ENCODE measurements around the gene CDK11A. TPM values are rescaled to one million over a fixed set of nuclear protein-coding genes. Genes with fewer than 3 reads are reported as not detected.
"Not testable (repeated sequence)": the region's sequence is repeated elsewhere in the genome, so short reads cannot be mapped to it uniquely, and the experiment has no call there.

CDK11A gene
- total RNA-seq: 10 to 100 TPM; 67.2 to 68.1 TPM

GRCh38 chr1:1724035-1724864, at the start of gene CDK11A:
Gene CDK11A, minus strand, starts transcription at chr1:1724357. Its CDS starts 1,539 bp downstream, at chr1:1722818.
- peaks cover 31% of the 10 kb centered on the region for H3K4me1 Mint-ChIP-seq
- H3K4me3 Mint-ChIP-seq: peak within 1 kb of the TSS; percentile 84
- POLR2A ChIA-PET: interaction anchor here (0.6 to 1.3 kb wide), 8 partner anchors 45 to 319 kb away, joined by 3 to 10 read pairs (median 3); partner anchors contain the start of gene NADK
- H3K9me3 Mint-ChIP-seq, H3K27me3 Mint-ChIP-seq: not testable (repeated sequence)
- H3K36me3 Mint-ChIP-seq (ENCODE audit: low read depth): peaks cover 38% of the 10 kb centered on the region
- peak; percentile 99 for DNase-seq
- CTCF ChIA-PET: interaction anchor here (0.5 kb wide), 1 partner anchor 162 kb away, joined by 3 read pairs; no protein-coding TSS in a partner anchor
- H3K27ac Mint-ChIP-seq: peak within 1 kb of the TSS; percentile 94

DNA sequence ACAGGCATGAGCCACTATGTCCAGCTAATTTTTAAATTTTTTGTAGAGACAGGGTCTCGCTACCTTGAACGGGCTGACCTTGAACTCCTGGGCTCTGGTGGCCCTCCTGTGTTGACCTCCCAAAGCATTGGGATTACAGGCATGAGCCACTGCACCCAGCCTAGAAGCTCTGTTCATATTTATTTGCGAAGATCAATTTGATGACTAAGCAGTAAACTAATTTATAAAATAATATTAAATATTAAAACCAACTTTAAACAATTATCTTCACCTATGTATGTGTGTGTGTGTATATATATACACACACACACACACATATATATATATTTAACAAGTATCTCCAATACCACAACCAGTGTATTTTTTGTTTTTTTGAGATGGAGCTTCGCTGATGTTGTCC, 49.7 kb upstream of the CDK11A start:
- ChIA-PET POLR2A (no interaction called here), CTCF (interaction anchor here (1.2 kb wide), 1 partner anchor 271 kb away, joined by 4 read pairs; no protein-coding TSS in a partner anchor)
- no peaks in the 10 kb centered on the region for H3K27me3 Mint-ChIP-seq
- H3K9me3 Mint-ChIP-seq: peaks cover 6% of the 10 kb centered on the region
- peaks cover 32% of the 10 kb centered on the region for H3K4me1 Mint-ChIP-seq
- DNase-seq: no peak
- peaks cover 41% of the 10 kb centered on the region for H3K36me3 Mint-ChIP-seq (ENCODE audit: low read depth)
- no peak overlapping the region for H3K27ac Mint-ChIP-seq
- no peak overlapping the region for H3K4me3 Mint-ChIP-seq

GRCh38 chr1:1771096-1771495, 46.9 kb upstream of the CDK11A start:
- Mint-ChIP-seq H3K27ac (no peak overlapping the region), H3K36me3 (ENCODE audit: low read depth) (peaks cover 62% of the 10 kb centered on the region), H3K9me3 (peaks cover 11% of the 10 kb centered on the region), H3K4me1 (peaks cover 24% of the 10 kb centered on the region), H3K27me3 (no peaks in the 10 kb centered on the region), H3K4me3 (no peak overlapping the region)
- ChIA-PET CTCF (no interaction called here), POLR2A (interaction anchor here (0.6 kb wide), 1 partner anchor 140 kb away, joined by 4 read pairs; no protein-coding TSS in a partner anchor)
- DNase-seq: no peak

DNA sequence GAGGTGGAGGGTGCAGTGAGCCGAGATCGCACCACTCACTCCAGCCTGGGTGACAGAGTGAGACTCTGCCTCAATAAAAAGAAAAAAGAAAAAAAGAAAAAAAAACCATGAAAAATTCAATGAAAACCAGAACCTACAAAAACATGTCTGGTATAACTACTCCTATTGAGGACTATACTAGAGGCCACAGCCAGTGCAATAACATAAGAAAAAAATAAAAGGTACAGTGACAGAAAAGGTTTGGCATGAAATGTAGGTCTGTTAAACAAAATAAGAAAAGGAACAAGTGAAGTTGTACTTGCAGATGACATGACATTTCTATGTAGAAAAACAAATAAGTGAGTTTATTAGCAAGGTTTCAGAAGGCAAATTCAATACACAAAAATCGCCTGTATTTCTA, 45.9 kb upstream of the CDK11A start:
- H3K4me3 Mint-ChIP-seq: no peak overlapping the region
- no peak overlapping the region for H3K27ac Mint-ChIP-seq
- peaks cover 14% of the 10 kb centered on the region for H3K4me1 Mint-ChIP-seq
- H3K36me3 Mint-ChIP-seq (ENCODE audit: low read depth): peaks cover 57% of the 10 kb centered on the region
- peaks cover 11% of the 10 kb centered on the region for H3K9me3 Mint-ChIP-seq
- DNase-seq: no peak
- ChIA-PET CTCF (interaction anchor here (0.7 kb wide), 1 partner anchor 8 kb away, joined by 3 read pairs; no protein-coding TSS in a partner anchor), POLR2A (no interaction called here)
- no peaks in the 10 kb centered on the region for H3K27me3 Mint-ChIP-seq

DNA sequence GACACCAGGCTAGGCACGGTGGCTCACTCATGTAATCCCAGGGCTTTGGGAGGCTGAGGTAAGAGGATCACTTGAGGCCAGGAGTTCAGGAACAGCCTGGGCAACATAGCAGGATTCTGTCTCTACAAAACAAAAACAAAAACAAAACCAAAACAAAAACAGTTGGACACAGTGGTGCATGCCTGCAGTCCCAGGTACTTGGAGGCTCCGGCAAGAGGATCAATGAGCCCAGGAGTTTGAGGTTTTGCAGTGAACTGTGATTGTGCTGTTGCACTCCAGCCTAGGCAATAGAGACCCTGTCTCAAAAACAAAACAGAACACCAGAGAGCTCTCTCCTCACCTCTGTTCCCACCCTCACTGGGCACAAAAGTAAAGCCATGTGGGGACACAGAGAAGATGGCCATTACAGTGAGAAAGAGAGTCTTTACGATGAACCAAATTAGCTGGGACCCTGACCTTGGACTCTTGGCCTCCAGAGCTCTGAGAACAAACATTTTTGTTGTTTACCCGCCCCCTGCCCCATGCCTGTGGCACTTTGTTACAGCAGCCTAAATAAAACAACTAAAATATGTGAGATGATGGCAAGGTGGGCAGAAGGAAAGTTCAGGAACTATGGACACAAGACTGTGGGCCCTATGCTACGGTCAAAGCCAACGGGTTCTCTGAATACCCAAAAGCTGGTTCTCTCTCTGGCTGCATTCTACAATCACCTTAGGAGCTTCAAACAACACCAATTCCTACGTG, 44.3 kb upstream of the CDK11A start:
- Mint-ChIP-seq H3K36me3 (ENCODE audit: low read depth) (peaks cover 70% of the 10 kb centered on the region), H3K27me3 (no peaks in the 10 kb centered on the region), H3K4me1 (peaks cover 8% of the 10 kb centered on the region), H3K27ac (no peak overlapping the region), H3K9me3 (peaks cover 11% of the 10 kb centered on the region), H3K4me3 (no peak overlapping the region)
- CTCF ChIA-PET: interaction anchor here (1.0 to 1.3 kb wide), 3 partner anchors 10 to 137 kb away, joined by 3 read pairs; no protein-coding TSS in a partner anchor
- no peak for DNase-seq
- POLR2A ChIA-PET: no interaction called here

- peaks cover 55% of the 10 kb centered on the region for H3K36me3 Mint-ChIP-seq (ENCODE audit: low read depth)
- CTCF ChIA-PET: no interaction called here
Measured at GRCh38 chr1:1764876-1765470, 40.8 kb upstream of the CDK11A start.

DNA sequence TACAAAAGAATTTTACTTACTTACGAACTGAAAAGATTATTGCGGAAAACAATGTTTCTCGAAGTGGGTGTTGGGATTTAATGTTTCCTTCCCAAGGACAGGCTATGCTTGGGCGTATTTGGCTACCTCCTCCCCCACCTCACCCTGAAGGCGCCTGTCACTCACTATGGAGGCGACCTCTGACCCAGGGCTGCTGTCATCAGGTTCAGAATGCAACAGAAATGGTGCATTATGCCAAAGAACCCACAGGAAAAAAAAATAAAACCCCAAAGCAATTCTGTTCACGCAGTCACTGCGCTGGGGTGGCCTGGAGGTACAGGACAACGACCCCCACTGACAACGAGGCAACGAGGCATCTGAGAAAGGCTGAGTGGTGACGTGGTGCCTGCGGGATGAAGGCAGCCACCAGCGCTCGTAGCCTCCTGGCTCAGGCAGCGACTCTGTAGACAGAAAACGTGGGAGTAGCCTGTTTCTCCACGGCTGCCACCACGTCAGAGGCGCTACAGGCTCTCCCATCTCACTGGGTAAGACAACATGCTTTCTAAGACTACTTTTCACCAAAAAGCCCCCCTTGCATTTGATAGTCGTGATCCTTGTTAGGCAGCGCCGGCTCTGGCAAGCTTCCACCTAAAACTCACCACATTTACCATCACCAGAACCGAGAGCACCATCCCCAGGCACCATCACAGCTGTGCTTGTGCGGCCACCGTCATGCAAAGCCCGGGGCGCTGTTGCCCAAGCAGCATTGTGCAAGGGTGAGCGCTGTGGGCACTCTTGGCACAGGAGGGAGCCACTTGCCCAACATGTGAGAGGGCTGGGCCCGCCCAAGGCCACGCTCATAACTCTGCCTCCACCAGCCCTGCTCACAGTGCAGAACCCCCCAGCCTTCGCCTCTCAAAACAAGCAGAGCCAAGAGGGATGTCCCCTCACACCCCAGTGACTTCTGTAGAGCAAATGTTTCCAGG, 39.8 kb upstream of the CDK11A start:
- POLR2A ChIA-PET: no interaction called here
- peaks cover 52% of the 10 kb centered on the region for H3K36me3 Mint-ChIP-seq (ENCODE audit: low read depth)

More at GRCh38 chr1:1764876-1765470, 40.8 kb upstream of the CDK11A start:
- peaks cover 4% of the 10 kb centered on the region for H3K9me3 Mint-ChIP-seq
- no peak overlapping the region for H3K4me3 Mint-ChIP-seq
- no peaks in the 10 kb centered on the region for H3K27me3 Mint-ChIP-seq
- peaks cover 5% of the 10 kb centered on the region for H3K4me1 Mint-ChIP-seq
- POLR2A ChIA-PET: no interaction called here
- no peak overlapping the region for H3K27ac Mint-ChIP-seq
- DNase-seq: no peak

GRCh38 chr1:1761504-1762376, 37.6 kb upstream of the CDK11A start:
- no peaks in the 10 kb centered on the region for H3K9me3 Mint-ChIP-seq
- no peaks in the 10 kb centered on the region for H3K27me3 Mint-ChIP-seq
- no peak overlapping the region for H3K27ac Mint-ChIP-seq
- ChIA-PET POLR2A (no interaction called here), CTCF (no interaction called here)
- no peaks in the 10 kb centered on the region for H3K4me1 Mint-ChIP-seq
- no peak for DNase-seq
- H3K4me3 Mint-ChIP-seq: no peak overlapping the region
- H3K36me3 Mint-ChIP-seq (ENCODE audit: low read depth): peaks cover 39% of the 10 kb centered on the region

More for the DNA sequence above, 39.8 kb upstream of the CDK11A start:
- H3K4me3 Mint-ChIP-seq: no peak overlapping the region
- H3K4me1 Mint-ChIP-seq: peaks cover 5% of the 10 kb centered on the region
- H3K27me3 Mint-ChIP-seq: no peaks in the 10 kb centered on the region
- no peak for DNase-seq
- no peak overlapping the region for H3K27ac Mint-ChIP-seq
- H3K9me3 Mint-ChIP-seq: peaks cover 4% of the 10 kb centered on the region
- CTCF ChIA-PET: no interaction called here

DNA sequence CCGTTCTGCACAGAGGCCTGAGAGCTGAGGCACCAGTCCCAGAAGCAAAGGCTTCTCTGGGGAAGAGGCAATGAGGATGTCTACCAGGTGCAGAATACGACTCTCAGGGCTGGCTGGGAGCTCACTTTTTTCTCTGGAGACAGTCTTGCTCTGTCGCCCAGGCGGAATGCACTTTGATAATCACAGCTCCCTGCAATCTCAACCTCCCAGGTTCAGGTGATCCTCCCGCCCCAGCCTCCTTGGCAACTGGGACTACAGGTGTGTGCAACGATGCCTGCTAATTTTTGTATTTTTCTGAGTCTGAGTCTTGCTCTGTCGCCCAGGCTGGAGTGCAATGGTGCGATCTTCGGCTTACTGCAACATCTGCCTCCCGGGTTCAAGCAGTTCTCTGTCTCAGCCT, 36.6 kb upstream of the CDK11A start:
- POLR2A ChIA-PET: no interaction called here
- peaks cover 37% of the 10 kb centered on the region for H3K36me3 Mint-ChIP-seq (ENCODE audit: low read depth)
- CTCF ChIA-PET: no interaction called here

DNA sequence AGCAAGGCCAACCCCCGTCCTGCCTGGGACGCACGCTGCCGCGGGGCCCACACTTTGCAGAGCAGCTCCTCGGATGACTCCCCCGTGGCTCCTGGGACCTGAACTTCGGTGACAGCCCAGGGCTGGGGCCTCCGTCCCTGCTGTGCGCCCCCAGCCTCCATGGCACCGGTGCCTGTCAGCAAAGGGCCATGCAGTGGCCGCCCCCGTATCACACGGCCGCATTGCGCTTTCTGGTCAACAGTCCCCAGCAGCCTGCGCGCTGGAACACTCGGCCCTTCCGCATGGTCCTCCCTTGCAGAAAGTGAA, 36.1 kb upstream of the CDK11A start:
- ChIA-PET CTCF (no interaction called here), POLR2A (no interaction called here)
- H3K4me1 Mint-ChIP-seq: no peaks in the 10 kb centered on the region
- H3K27ac Mint-ChIP-seq: no peak overlapping the region
- H3K27me3 Mint-ChIP-seq: no peaks in the 10 kb centered on the region
- no peaks in the 10 kb centered on the region for H3K9me3 Mint-ChIP-seq
- DNase-seq: no peak
- H3K36me3 Mint-ChIP-seq (ENCODE audit: low read depth): peaks cover 38% of the 10 kb centered on the region
- no peak overlapping the region for H3K4me3 Mint-ChIP-seq

More for the DNA sequence above, 36.6 kb upstream of the CDK11A start:
- H3K27ac Mint-ChIP-seq: no peak overlapping the region
- no peaks in the 10 kb centered on the region for H3K27me3 Mint-ChIP-seq
- H3K9me3 Mint-ChIP-seq: no peaks in the 10 kb centered on the region
- DNase-seq: no peak
- no peak overlapping the region for H3K4me3 Mint-ChIP-seq
- no peaks in the 10 kb centered on the region for H3K4me1 Mint-ChIP-seq

GRCh38 chr1:1759456-1760344, 35.5 kb upstream of the CDK11A start:
- ChIA-PET POLR2A (no interaction called here), CTCF (no interaction called here)
- DNase-seq: no peak
- no peaks in the 10 kb centered on the region for H3K4me1 Mint-ChIP-seq
- no peaks in the 10 kb centered on the region for H3K27me3 Mint-ChIP-seq
- no peak overlapping the region for H3K27ac Mint-ChIP-seq
- H3K36me3 Mint-ChIP-seq (ENCODE audit: low read depth): peaks cover 37% of the 10 kb centered on the region
- H3K9me3 Mint-ChIP-seq: no peaks in the 10 kb centered on the region
- H3K4me3 Mint-ChIP-seq: no peak overlapping the region
